ENCODE measurements around the gene UVRAG.
A peak's percentile ranks its signal among the peaks of the same experiment; 100 is the strongest.

UVRAG gene

GRCh38 chr11:75784085-75784478, 30.9 kb upstream of the UVRAG start:
- no peak for DNase-seq (ENCODE audit: low read depth)

DNA sequence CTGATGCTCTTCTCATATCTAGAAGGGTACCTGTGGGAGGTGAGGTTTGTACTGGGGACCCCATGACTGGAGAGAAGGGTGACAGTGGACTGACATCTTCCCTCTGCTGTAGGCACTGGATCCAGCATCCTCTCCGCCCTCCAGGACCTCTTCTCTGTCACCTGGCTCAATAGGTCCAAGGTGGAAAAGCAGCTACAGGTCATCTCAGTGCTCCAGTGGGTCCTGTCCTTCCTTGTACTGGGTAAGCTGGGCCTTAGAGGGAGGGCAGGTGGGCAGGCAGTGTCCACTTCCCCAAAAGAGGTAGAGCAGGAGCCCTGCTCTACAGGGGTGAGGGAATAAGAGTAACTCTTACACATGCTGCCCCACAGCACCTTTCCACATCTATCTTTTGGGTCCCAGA, 30.5 kb upstream of the UVRAG start:
- no peak for DNase-seq (ENCODE audit: low read depth)

GRCh38 chr11:75785187-75785586, 29.8 kb upstream of the UVRAG start:
- no peak for DNase-seq (ENCODE audit: low read depth)

DNA sequence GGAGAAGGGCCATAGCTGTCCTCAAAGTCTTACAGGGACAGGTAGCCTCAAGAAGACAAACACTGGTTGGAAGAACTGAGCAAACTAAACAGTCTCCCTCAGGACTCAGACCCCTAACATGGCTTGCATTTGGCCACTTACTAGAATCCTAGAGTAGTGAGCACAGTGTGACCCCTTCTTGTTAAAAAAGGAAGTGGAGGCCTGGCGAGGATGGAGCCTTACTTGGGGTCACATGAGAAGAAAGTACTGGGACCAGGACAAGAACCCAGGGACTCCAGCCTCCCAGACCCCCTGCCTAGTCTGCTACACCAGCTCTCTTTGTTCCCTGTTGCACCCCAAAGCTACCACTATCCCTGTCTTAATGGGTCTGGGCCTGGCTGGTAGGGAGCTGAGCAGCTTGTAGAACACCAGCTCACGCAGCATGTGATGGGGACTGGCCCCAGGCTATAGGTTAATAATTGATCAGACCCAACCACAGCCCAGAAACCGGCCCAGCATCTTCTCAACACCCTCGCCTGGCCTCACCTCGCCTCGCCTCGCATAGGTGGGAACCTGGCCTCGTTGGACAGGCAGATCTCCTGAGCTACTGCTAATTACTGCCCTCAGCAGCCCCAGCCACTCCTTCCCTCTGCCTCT, 28.8 kb upstream of the UVRAG start:
- DNase-seq (ENCODE audit: low read depth): no peak

GRCh38 chr11:75789521-75789920, 25.5 kb upstream of the UVRAG start:
- DNase-seq (ENCODE audit: low read depth): no peak

- no peak for DNase-seq (ENCODE audit: low read depth)
Measured at GRCh38 chr11:75790986-75791385, 24.0 kb upstream of the UVRAG start.

GRCh38 chr11:75792127-75792731, 22.8 kb upstream of the UVRAG start:
- no peak for DNase-seq (ENCODE audit: low read depth)

DNA sequence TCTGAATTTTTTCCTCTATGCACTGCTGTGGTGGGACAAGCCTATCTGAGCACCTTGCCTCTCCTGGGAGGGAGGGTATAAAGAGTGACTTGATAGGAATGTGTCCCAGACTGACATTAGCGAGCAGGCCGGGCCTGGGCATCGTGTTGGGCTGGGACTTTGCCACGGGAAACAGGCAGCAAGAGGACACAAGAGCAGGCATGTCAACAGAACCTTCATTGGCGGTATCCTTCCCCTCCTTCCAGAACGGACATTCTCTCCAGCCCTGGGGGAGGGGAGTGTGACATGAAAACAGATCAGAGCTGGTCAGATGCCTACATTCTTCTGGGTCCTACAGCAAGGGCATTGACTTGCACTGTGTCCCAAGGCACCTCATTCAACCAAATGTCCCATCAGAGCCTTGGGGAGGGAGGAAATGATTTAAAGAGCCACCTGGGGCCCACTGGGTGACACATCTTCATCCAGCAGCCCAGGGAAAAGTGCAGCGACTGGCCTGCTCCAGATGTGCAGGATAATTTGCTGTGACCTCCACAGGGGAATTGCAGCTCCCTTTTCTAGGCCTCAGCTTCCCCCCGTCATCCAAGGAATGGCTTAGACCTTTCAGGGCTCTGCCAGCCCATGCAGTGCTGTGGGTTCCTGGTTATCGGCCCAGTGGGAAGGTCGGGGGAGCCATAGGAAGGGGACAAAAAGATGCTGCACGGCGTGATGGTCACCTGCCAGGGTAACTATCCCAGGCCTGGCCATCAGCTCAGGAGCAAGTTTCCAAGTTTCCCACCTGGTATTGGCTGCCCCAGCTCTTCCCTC, 21.8 kb upstream of the UVRAG start:
- DNase-seq (ENCODE audit: low read depth): no peak

DNA sequence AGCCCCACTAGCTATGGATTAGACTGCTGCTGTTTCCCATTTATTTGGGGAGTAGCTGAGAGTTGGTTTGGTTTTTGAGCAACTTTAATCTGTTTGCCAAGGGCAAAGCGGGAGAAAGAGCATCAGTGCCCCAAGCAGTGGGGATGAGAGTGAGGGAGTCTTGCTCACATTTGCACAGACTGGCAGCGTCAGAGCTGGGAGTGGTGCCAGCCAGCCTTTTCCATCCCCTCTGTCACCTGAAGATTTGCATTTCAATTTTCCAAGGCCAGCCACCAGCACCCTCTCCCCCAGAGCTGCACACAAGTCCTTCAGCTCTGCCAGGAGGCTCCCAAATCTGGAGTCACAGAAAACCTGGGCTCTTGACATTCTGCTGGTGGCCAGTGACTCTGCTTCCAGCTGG, 21.0 kb upstream of the UVRAG start:
- DNase-seq (ENCODE audit: low read depth): no peak

DNA sequence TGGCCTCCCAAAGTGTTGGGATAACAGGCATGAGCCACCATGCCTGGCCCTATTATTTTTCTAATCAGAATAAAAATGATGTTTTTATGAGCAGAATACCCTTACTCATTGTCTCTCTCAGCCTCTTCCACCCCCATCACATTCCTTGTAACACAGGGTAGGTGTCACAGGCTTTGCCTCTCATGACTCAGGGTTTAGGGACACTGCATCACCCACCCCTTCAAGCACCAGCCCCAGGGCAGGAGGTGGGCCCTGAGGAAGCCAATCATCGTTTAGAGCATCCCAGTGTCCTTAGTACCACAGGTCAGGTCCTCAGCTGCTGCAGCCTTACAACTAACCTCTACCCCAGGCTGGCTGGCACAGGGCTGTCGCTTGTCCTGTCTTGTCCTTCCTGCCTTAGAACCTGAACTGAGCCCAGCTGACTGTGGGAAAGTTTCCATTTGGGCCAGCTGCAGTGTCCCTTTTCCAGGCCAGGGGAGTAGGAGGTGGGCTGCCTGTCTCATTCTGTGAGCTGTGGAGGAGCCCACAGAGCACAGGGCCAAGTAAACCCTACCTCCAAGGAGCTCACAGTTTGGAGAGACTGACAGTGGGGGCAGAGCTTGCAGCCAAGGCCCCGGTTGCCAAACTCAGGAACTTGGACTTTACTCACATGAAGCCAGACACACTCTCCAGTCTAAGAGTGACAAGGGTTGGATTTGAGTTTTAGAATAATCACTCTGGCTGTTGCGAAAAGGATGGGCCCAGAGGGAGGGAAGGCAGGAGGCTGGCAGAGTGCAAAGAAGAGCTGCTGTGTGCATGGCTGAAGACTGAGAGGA, 19.5 kb upstream of the UVRAG start:
- DNase-seq (ENCODE audit: low read depth): no peak

DNA sequence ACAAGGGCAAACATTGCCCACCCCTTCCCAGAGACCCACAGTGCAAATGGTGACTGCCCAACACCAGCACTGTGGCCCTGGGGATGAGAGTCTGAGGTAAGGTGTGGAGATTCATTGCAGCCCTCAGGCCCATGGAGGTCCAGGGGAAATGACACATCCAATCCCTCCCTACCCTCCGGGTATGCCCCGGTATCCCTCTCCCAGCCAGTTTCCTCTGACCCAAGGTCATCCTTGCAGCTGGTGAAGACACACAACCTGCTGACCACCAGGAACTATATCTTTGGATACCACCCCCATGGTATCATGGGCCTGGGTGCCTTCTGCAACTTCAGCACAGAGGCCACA, 18.9 kb upstream of the UVRAG start:
- no peak for DNase-seq (ENCODE audit: low read depth)

DNA sequence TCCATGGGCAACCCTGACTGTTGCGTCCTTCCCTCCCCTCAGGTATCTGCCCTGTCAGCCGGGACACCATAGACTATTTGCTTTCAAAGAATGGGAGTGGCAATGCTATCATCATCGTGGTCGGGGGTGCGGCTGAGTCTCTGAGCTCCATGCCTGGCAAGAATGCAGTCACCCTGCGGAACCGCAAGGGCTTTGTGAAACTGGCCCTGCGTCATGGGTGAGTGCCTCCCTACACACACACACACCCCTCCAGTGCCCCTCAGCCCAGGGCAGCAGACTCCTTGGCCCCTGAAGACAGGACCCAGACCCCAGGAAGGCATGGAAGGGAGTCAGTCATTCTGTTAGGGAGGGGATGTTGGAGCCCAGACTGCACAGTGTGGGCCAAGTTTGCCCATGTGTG, 17.9 kb upstream of the UVRAG start:
- no peak for DNase-seq (ENCODE audit: low read depth)

GRCh38 chr11:75797792-75798191, 17.2 kb upstream of the UVRAG start:
- no peak for DNase-seq (ENCODE audit: low read depth)

- DNase-seq (ENCODE audit: low read depth): no peak
Measured at GRCh38 chr11:75800136-75800675, 14.8 kb upstream of the UVRAG start.

DNA sequence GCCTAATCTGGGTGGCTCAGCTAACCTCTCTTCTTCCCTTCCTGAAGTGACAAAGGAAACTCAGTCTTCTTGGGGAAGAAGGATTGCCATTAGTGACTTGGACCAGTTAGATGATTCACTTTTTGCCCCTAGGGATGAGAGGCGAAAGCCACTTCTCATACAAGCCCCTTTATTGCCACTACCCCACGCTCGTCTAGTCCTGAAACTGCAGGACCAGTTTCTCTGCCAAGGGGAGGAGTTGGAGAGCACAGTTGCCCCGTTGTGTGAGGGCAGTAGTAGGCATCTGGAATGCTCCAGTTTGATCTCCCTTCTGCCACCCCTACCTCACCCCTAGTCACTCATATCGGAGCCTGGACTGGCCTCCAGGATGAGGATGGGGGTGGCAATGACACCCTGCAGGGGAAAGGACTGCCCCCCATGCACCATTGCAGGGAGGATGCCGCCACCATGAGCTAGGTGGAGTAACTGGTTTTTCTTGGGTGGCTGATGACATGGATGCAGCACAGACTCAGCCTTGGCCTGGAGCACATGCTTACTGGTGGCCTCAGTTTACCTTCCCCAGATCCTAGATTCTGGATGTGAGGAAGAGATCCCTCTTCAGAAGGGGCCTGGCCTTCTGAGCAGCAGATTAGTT, 14.2 kb upstream of the UVRAG start:
- DNase-seq (ENCODE audit: low read depth): no peak

- DNase-seq (ENCODE audit: low read depth): no peak
Measured at GRCh38 chr11:75801362-75802020, 13.5 kb upstream of the UVRAG start.

- DNase-seq (ENCODE audit: low read depth): no peak
Measured at GRCh38 chr11:75802021-75802912, 12.7 kb upstream of the UVRAG start.

GRCh38 chr11:75802913-75803820, 11.8 kb upstream of the UVRAG start:
- DNase-seq (ENCODE audit: low read depth): peak; percentile 50

DNA sequence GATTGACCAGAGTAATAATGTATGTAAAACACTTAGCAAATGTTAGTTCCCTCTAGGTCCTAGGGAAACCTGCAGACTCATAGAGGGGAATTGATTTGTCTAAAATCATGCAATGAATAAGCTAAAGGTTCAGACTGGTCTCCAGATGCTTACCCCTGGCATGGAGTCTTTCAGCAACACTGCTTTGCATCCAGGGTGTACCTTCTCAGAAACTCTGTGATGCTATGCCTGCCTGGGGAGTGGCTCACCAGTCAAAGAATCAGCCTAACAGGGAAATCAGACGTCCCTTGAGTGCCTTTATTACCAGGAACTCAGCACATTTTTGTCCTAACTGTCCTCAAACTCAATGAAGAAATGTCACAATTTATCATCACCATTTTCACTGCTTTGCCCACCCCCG, 5.9 kb upstream of the UVRAG start:
- no peak for DNase-seq (ENCODE audit: low read depth)
